ENCODE results near the gene GVQW3. TPM values are rescaled to one million over a fixed set of nuclear protein-coding genes. Genes with fewer than 3 reads are reported as not detected.

The GVQW3 gene
- total RNA-seq, 4 donors from 2014 or later: 1.8 to 8.1 (median 2.2) TPM

DNA sequence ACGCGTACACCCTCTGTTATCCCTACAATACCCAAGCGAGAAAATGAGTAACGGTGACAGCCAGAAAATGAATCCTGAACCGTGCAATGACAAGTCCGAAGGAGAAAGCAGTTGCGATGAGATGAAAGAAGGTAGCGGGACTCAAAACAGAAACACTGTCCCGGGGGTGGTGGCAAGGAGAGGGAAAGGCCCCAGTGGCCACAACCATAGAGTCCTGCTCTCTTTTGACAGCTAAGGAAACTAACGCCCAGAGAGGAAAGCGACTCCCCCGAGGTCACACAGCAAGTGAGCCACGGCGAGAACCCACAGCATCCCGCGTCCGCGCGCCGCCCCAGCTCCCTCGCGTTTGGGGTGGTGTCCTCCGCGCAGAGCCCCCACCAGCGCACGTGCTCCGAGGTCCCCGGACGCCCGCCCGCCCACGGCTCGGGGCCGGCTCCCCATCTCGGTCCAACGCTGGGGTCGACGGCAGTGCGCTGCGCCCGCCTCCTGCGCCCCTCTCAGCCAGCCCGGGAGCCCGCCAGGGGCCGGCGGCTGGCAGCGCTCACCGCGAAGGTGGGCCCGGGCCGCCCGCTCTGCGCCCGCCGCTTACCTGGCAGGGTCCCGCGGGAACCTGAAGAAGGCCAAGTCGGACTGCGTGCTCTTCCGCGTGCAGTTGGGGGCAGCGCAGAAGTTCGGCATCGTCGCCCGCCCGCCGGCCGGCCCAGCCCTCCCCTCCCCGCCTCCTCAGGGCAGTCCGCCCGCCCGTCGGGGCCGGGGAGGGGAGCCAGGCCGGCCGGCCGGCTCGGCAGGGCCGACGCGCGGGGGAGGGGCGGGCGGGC lies 755 bp upstream of the GVQW3 start:
- peaks cover 0 to 9% (median 0%) of the 10 kb centered on the region in 3 donors for H3K36me3 ChIP-seq
- H3K27me3 ChIP-seq: no peaks in the 10 kb centered on the region
- no peaks in the 10 kb centered on the region for H3K9me3 ChIP-seq
- DNase-seq (ENCODE audit: low spot score in 2 of 2): no peak
- peaks cover 0 to 64% (median 19%) of the 10 kb centered on the region in 4 donors for H3K4me1 ChIP-seq
- TF ChIP-seq EP300 (IDR thresholded peaks at IDR 0.05) (no peak), CTCF (IDR thresholded peaks at IDR 0.05) (no peak), POLR2A (IDR thresholded peaks at IDR 0.05) (no peak)
- WGBS, 2 donors: 0 to 1% methylated on average over 37 to 50 of the region's 85 CpGs
- H3K4me3 ChIP-seq: peak overlapping the region; percentile 71 to 81 (median 78)
- H3K27ac ChIP-seq: peak overlapping the region; percentile 63 to 89 (median 84)

GRCh38 chr11:76382209-76382608 lies 1.1 kb downstream of the GVQW3 start:
- WGBS, 2 donors: 74 to 81% methylated on average over 6 of the region's 6 CpGs
- TF ChIP-seq POLR2A (IDR thresholded peaks at IDR 0.05) (no peak), CTCF (IDR thresholded peaks at IDR 0.05) (no peak), EP300 (IDR thresholded peaks at IDR 0.05) (no peak)
- peaks cover 0 to 49% (median 19%) of the 10 kb centered on the region in 4 donors for H3K4me1 ChIP-seq
- H3K9me3 ChIP-seq: no peaks in the 10 kb centered on the region
- no peak overlapping the region for H3K27ac ChIP-seq
- peaks cover 0 to 9% (median 0%) of the 10 kb centered on the region in 3 donors for H3K36me3 ChIP-seq
- H3K4me3 ChIP-seq: peak overlapping the region in 1 of 4 donors; percentile 81
- no peaks in the 10 kb centered on the region for H3K27me3 ChIP-seq
- no peak for DNase-seq (ENCODE audit: low spot score in 2 of 2)

GRCh38 chr11:76385903-76386302 lies 4.8 kb downstream of the GVQW3 start:
- H3K9me3 ChIP-seq: no peaks in the 10 kb centered on the region
- H3K27ac ChIP-seq: no peak overlapping the region
- TF ChIP-seq EP300 (IDR thresholded peaks at IDR 0.05) (no peak), CTCF (IDR thresholded peaks at IDR 0.05) (no peak), POLR2A (IDR thresholded peaks at IDR 0.05) (no peak)
- no peak for DNase-seq (ENCODE audit: low spot score in 2 of 2)
- peaks cover 0 to 23% (median 14%) of the 10 kb centered on the region in 4 donors for H3K4me1 ChIP-seq
- WGBS, 2 donors: 69 to 80% methylated on average over 5 of the region's 5 CpGs
- H3K27me3 ChIP-seq: no peaks in the 10 kb centered on the region
- H3K36me3 ChIP-seq: peaks cover 0 to 9% (median 0%) of the 10 kb centered on the region in 3 donors
- no peak overlapping the region for H3K4me3 ChIP-seq

DNA sequence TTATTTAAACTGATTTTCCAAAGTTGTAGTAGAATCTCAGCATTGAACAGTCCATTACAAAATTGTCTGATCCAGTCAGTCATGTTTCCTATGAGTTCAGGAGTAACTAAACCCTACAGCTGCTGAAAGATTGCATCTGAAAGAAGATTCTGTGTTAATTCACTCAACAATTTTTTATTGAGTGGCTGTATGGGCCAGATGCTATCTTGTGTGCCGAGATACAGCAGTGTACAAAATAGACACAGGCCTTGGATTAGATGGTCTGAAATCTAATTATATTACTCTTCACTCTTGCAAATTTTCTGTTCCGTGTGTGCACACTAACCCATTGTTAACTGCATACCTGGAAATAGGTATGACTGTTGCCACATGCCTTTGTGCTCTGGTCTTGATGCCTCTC lies 7.3 kb downstream of the GVQW3 start:
- WGBS, 2 donors: 93 to 96% methylated on average over 2 of the region's 2 CpGs
- H3K36me3 ChIP-seq: peaks cover 0 to 9% (median 0%) of the 10 kb centered on the region in 3 donors
- no peak overlapping the region for H3K4me3 ChIP-seq
- no peaks in the 10 kb centered on the region for H3K9me3 ChIP-seq
- peaks cover 0 to 4% (median 0%) of the 10 kb centered on the region in 4 donors for H3K4me1 ChIP-seq
- TF ChIP-seq CTCF (IDR thresholded peaks at IDR 0.05) (no peak), POLR2A (IDR thresholded peaks at IDR 0.05) (no peak), EP300 (IDR thresholded peaks at IDR 0.05) (no peak)
- no peak for DNase-seq (ENCODE audit: low spot score in 2 of 2)
- no peaks in the 10 kb centered on the region for H3K27me3 ChIP-seq
- no peak overlapping the region for H3K27ac ChIP-seq

GRCh38 chr11:76391021-76391420 lies 9.9 kb downstream of the GVQW3 start:
- H3K4me1 ChIP-seq: no peaks in the 10 kb centered on the region
- H3K9me3 ChIP-seq: no peaks in the 10 kb centered on the region
- H3K4me3 ChIP-seq: no peak overlapping the region
- 72 to 77% methylated on average over 6 of the region's 6 CpGs for WGBS, 2 donors
- no peak overlapping the region for H3K27ac ChIP-seq
- H3K36me3 ChIP-seq: no peaks in the 10 kb centered on the region
- no peaks in the 10 kb centered on the region for H3K27me3 ChIP-seq
- TF ChIP-seq POLR2A (IDR thresholded peaks at IDR 0.05): no peak
- DNase-seq (ENCODE audit: low spot score in 2 of 2): no peak

All from tibial nerve (tissue), 4 donors.